GM12878 (cell line): ENCODE data around the gene OPCML. TPM values are rescaled to one million over a fixed set of nuclear protein-coding genes. Genes with fewer than 3 reads are reported as not detected.

Experiments
- ATAC-seq: fragments of 200-7000 bp; cut with Tn5 transposase; 3 replicates; pipeline ENCODE4 v1.9.1; 2020; ENCODE audit warnings: mild to moderate bottlenecking, moderate library complexity
- BruUV-seq: library from RNA; stranded (reverse); fragments of 400-500 nt; replicated peaks from 2 replicates; lab custom pipeline; 2021; lab: Mats Ljungman, UMichigan
- CTCF ChIA-PET: fragments of 300-600 bp; sonication (Branson Sonifier 250); formaldehyde crosslinking; extraction: SDS; loops from one replicate; lab custom pipeline; 2021; ENCODE audit warnings: inconsistent platforms; lab: Yijun Ruan, JAX
- POLR2A ChIA-PET: fragments of 350-600 bp; formaldehyde crosslinking; extraction: SDS; loops from one replicate; lab custom pipeline; 2021; ENCODE audit warnings: inconsistent platforms; lab: Charles Lee
- RAD21 ChIA-PET: fragments of 300-600 bp; sonication (Branson Sonifier 250); formaldehyde crosslinking; loops from one replicate; lab custom pipeline; 2023; ENCODE audit warnings: antibody characterized with exemption; ENCODE audit not compliant: unreplicated experiment; lab: Charles Lee
- SMC1A ChIA-PET: fragments of 300-600 bp; sonication (Branson Sonifier 250); formaldehyde crosslinking; loops from one replicate; lab custom pipeline; 2023; ENCODE audit not compliant: unreplicated experiment, uncharacterized antibody; lab: Charles Lee
- DNase-seq: peaks from one replicate; pipeline ENCODE4 v3.0.0-alpha.2; 2011; ENCODE audit warnings: low read depth, low spot score
- FAIRE-seq: peaks from 3 replicates; lab custom pipeline; 2011; peaks lifted over from hg19 to GRCh38; lab: Jason Lieb, UNC
- H2AFZ ChIP-seq: 2 replicates; pipeline ENCODE4 v1.6.0; 2011; ENCODE audit warnings: low read depth, low read length, control low read depth; ENCODE audit not compliant: control insufficient read depth
- H3K27ac ChIP-seq: 2 replicates; pipeline ENCODE4 v1.5.1; 2011; ENCODE audit warnings: control low read depth; ENCODE audit not compliant: control insufficient read depth, insufficient read depth
- H3K27me3 ChIP-seq, 2 experiments: replicated peaks in 1 of 2; 2 replicates each; pipeline versions ENCODE4 v1.6.0 to v1.6.1; 2011; ENCODE audit warnings: low read length in 1 of 2; ENCODE audit not compliant: control insufficient read depth in 2 of 2, insufficient read depth in 2 of 2
- H3K36me3 ChIP-seq, 2 experiments: 2 replicates each; pipeline ENCODE4 v1.5.1; 2011; ENCODE audit warnings: low read length in 1 of 2; ENCODE audit not compliant: control insufficient read depth in 2 of 2, insufficient read depth in 2 of 2
- H3K4me1 ChIP-seq: 2 replicates; pipeline ENCODE4 v1.6.1; 2011; ENCODE audit warnings: mild to moderate bottlenecking, low read length, moderate library complexity, mixed read lengths; ENCODE audit not compliant: control insufficient read depth, insufficient read depth
- H3K4me2 ChIP-seq: 2 replicates; pipeline ENCODE4 v1.6.0; 2011; ENCODE audit warnings: control low read depth; ENCODE audit not compliant: control insufficient read depth, insufficient read depth
- H3K4me3 ChIP-seq: fragments of 200-600 bp; sonication (generic); 2 replicates; pipeline ENCODE4 v1.5.1; 2016
- H3K79me2 ChIP-seq: 2 replicates; pipeline ENCODE4 v1.6.0; 2011; ENCODE audit warnings: low read length; ENCODE audit not compliant: control insufficient read depth, insufficient read depth
- H3K9ac ChIP-seq: 2 replicates; pipeline ENCODE4 v1.8.0; 2011; ENCODE audit warnings: low read length, control low read depth, mixed read lengths; ENCODE audit not compliant: control insufficient read depth, insufficient read depth
- H3K9me3 ChIP-seq: replicated peaks from 3 replicates; pipeline ENCODE4 v1.5.1; 2011; ENCODE audit warnings: mild to moderate bottlenecking, low read length; ENCODE audit not compliant: control insufficient read depth, insufficient read depth
- H4K20me1 ChIP-seq: 2 replicates; pipeline ENCODE4 v1.6.0; 2011; ENCODE audit not compliant: control insufficient read depth, insufficient read depth
- ATF7 ChIP-seq: fragments of 450-650 bp; IDR thresholded peaks from 2 replicates; pipeline ENCODE4 v1.6.1; 2016; ENCODE audit warnings: low read depth, mild to moderate bottlenecking
- EZH2 ChIP-seq: IDR thresholded peaks from 2 replicates; pipeline ENCODE4 v1.6.1; 2012; ENCODE audit warnings: low read depth, mild to moderate bottlenecking, control low read depth, inconsistent platforms, low read length, borderline replicate concordance; ENCODE audit not compliant: control insufficient read depth
- JUND ChIP-seq: IDR thresholded peaks from 2 replicates; pipeline ENCODE4 v1.6.1; 2012; ENCODE audit warnings: low read depth, mild to moderate bottlenecking, low read length, improper control_type of control experiment, moderate library complexity
- KAT2A ChIP-seq: conservative IDR thresholded peaks from 2 replicates; pipeline ENCODE4 v1.6.1; 2011; ENCODE audit warnings: low read depth, low read length; ENCODE audit not compliant: control insufficient read depth
- RAD51 ChIP-seq: fragments of 450-650 bp; IDR thresholded peaks from 2 replicates; pipeline ENCODE4 v1.6.1; 2016; ENCODE audit warnings: moderate library complexity, mild to moderate bottlenecking, inconsistent platforms
- SIX5 ChIP-seq: IDR thresholded peaks from 2 replicates; pipeline ENCODE4 v1.6.1; 2011; ENCODE audit warnings: mild to moderate bottlenecking, low read depth, low read length, moderate library complexity; ENCODE audit not compliant: severe bottlenecking
- YBX1 ChIP-seq: fragments of 450-650 bp; IDR thresholded peaks from 2 replicates; pipeline ENCODE4 v1.6.1; 2016; ENCODE audit warnings: antibody characterized with exemption
- ZSCAN29 ChIP-seq: fragments of 450-650 bp; IDR thresholded peaks from 2 replicates; pipeline ENCODE4 v1.6.1; 2017; ENCODE audit warnings: mild to moderate bottlenecking, moderate library complexity
- WGBS: methylation state at CpG from one replicate; pipeline ENCODE4 v1.1.6; 2016; ENCODE audit warnings: low lambda C conversion rate; ENCODE audit not compliant: insufficient replicate concordance, insufficient coverage; ENCODE audit errors: missing lambda C conversion rate; 5-methylcytosine and 5-hydroxymethylcytosine counted together
- in situ Hi-C: fragments of 300-500 bp; cut with MboI; formaldehyde crosslinking; loops from 9 replicates; pipeline ENCODE4 v1.14.3; 2018; ENCODE audit warnings: mixed read lengths
- intact Hi-C: fragments of 100-400 bp; cut with micrococcal nuclease; formaldehyde crosslinking; loops from one replicate; pipeline ENCODE4 v1.14.2; 2022; ENCODE audit not compliant: unreplicated experiment
- polyA plus RNA-seq, 11 experiments: library from polyadenylated mRNA; depleted of rRNA in 4 of 11; unstranded in 6 of 11; stranded (reverse) in 5 of 11; fragments of >200 nt; fragmentation: Nextera tagmentation in 4 of 11; fragmentation: Illumina TruSeq in 1 of 11; extraction: Ambion mirVana in 4 of 11; extraction: Trizol in 1 of 11; gene quantifications; 1 replicate in 1 of 11; 2 replicates in 10 of 11; pipeline versions ENCODE4 v1.2.1 to v1.2.3, GENCODE V29; 2011 to 2016; ENCODE audit warnings: inconsistent platforms in 2 of 11, missing spikeins in 2 of 11, low read depth in 1 of 11
- total RNA-seq, 4 experiments: library from RNA; depleted of rRNA in 3 of 4; stranded (reverse); fragments of >200 nt in 3 of 4; fragmentation: Illumina TruSeq in 1 of 4; extraction: Trizol in 1 of 4; gene quantifications; 2 replicates each; pipeline versions ENCODE4 v1.2.1 to v1.2.3, GENCODE V29; 2013 to 2021
- TF ChIP-seq, protein P1 (sequence below): fragments of 450-650 bp; IDR thresholded peaks from 2 replicates; pipeline ENCODE4 v1.6.1; 2017; ENCODE audit warnings: mild to moderate bottlenecking, low read depth, inconsistent platforms; ENCODE audit not compliant: poor library complexity, severe bottlenecking
- TF ChIP-seq, protein P2 (sequence below): IDR thresholded peaks from 2 replicates; pipeline ENCODE4 v1.6.1; 2012; ENCODE audit warnings: low read depth, low read length, improper control_type of control experiment
- TF ChIP-seq, protein P3 (sequence below): fragments of 450-650 bp; IDR thresholded peaks from 2 replicates; pipeline ENCODE4 v1.6.1; 2014; ENCODE audit warnings: mild to moderate bottlenecking
- TF ChIP-seq, protein P4 (sequence below): fragments of 450-650 bp; IDR thresholded peaks from 2 replicates; pipeline ENCODE4 v1.6.1; 2018; ENCODE audit warnings: mild to moderate bottlenecking, low read depth, moderate library complexity; ENCODE audit not compliant: partially characterized antibody
- TF ChIP-seq, protein P5 (sequence below): fragments of 150-350 bp; IDR thresholded peaks from 2 replicates; pipeline ENCODE4 v1.6.1; 2014; ENCODE audit warnings: mild to moderate bottlenecking, low read depth, low read length

OPCML gene
- total and polyA plus RNA-seq, 10 of the 15 experiments (the other 5 are each of a cell fraction or from before 2014, with no cell fraction given), result 0.84 TPM; not detected in 9

DNA sequence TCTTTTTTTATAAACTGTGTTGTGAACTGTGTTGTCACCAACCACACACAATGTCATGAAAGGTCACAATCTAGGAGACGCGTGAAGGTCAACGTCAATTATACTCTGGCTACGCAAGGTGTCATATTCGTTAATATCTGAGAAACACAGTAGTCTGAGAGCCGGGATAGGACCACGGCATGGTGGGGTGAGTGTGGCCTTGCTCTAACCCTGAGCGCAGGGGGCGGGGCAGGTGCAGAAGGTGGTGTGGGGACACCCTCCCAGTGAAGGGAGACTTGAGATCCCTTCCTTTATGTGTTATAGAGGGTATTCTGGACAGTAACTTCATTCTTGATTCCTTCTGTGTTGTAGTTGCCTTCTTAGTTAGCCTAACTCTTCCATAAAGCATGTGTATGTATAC lies 883.0 kb downstream of the OPCML start:
- WGBS, result 72% methylated on average over 9 of the region's 9 CpGs
- CTCF ChIA-PET, result no interaction called here

More for the DNA sequence above, 883.0 kb downstream of the OPCML start:
- no peak for DNase-seq
- H3K4me2 ChIP-seq, result no peak overlapping the region
- ChIA-PET SMC1A (no interaction called here), RAD21 (no interaction called here), POLR2A (no interaction called here)
- intact Hi-C loops (no loop called here), in situ Hi-C loops (no loop called here)
- no TSS peak for BruUV-seq
- no peaks in the 10 kb centered on the region for H4K20me1 ChIP-seq
- no peak for TF ChIP-seq ATF7
- no peak for TF ChIP-seq ZSCAN29
- TF ChIP-seq, protein P1, sequence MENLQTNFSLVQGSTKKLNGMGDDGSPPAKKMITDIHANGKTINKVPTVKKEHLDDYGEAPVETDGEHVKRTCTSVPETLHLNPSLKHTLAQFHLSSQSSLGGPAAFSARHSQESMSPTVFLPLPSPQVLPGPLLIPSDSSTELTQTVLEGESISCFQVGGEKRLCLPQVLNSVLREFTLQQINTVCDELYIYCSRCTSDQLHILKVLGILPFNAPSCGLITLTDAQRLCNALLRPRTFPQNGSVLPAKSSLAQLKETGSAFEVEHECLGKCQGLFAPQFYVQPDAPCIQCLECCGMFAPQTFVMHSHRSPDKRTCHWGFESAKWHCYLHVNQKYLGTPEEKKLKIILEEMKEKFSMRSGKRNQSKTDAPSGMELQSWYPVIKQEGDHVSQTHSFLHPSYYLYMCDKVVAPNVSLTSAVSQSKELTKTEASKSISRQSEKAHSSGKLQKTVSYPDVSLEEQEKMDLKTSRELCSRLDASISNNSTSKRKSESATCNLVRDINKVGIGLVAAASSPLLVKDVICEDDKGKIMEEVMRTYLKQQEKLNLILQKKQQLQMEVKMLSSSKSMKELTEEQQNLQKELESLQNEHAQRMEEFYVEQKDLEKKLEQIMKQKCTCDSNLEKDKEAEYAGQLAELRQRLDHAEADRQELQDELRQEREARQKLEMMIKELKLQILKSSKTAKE, result no peak
- no peak for TF ChIP-seq EZH2
- TF ChIP-seq, protein P2, sequence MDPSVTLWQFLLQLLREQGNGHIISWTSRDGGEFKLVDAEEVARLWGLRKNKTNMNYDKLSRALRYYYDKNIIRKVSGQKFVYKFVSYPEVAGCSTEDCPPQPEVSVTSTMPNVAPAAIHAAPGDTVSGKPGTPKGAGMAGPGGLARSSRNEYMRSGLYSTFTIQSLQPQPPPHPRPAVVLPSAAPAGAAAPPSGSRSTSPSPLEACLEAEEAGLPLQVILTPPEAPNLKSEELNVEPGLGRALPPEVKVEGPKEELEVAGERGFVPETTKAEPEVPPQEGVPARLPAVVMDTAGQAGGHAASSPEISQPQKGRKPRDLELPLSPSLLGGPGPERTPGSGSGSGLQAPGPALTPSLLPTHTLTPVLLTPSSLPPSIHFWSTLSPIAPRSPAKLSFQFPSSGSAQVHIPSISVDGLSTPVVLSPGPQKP, result no peak
- no peak for TF ChIP-seq RAD51
- no peak for TF ChIP-seq YBX1
- TF ChIP-seq JUND, result no peak
- TF ChIP-seq, protein P3, sequence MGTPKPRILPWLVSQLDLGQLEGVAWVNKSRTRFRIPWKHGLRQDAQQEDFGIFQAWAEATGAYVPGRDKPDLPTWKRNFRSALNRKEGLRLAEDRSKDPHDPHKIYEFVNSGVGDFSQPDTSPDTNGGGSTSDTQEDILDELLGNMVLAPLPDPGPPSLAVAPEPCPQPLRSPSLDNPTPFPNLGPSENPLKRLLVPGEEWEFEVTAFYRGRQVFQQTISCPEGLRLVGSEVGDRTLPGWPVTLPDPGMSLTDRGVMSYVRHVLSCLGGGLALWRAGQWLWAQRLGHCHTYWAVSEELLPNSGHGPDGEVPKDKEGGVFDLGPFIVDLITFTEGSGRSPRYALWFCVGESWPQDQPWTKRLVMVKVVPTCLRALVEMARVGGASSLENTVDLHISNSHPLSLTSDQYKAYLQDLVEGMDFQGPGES, result no peak
- TF ChIP-seq, protein P4, sequence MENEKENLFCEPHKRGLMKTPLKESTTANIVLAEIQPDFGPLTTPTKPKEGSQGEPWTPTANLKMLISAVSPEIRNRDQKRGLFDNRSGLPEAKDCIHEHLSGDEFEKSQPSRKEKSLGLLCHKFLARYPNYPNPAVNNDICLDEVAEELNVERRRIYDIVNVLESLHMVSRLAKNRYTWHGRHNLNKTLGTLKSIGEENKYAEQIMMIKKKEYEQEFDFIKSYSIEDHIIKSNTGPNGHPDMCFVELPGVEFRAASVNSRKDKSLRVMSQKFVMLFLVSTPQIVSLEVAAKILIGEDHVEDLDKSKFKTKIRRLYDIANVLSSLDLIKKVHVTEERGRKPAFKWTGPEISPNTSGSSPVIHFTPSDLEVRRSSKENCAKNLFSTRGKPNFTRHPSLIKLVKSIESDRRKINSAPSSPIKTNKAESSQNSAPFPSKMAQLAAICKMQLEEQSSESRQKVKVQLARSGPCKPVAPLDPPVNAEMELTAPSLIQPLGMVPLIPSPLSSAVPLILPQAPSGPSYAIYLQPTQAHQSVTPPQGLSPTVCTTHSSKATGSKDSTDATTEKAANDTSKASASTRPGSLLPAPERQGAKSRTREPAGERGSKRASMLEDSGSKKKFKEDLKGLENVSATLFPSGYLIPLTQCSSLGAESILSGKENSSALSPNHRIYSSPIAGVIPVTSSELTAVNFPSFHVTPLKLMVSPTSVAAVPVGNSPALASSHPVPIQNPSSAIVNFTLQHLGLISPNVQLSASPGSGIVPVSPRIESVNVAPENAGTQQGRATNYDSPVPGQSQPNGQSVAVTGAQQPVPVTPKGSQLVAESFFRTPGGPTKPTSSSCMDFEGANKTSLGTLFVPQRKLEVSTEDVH, result no peak
- TF ChIP-seq KAT2A, result no peak
- no peak for TF ChIP-seq SIX5
- TF ChIP-seq, protein P5, sequence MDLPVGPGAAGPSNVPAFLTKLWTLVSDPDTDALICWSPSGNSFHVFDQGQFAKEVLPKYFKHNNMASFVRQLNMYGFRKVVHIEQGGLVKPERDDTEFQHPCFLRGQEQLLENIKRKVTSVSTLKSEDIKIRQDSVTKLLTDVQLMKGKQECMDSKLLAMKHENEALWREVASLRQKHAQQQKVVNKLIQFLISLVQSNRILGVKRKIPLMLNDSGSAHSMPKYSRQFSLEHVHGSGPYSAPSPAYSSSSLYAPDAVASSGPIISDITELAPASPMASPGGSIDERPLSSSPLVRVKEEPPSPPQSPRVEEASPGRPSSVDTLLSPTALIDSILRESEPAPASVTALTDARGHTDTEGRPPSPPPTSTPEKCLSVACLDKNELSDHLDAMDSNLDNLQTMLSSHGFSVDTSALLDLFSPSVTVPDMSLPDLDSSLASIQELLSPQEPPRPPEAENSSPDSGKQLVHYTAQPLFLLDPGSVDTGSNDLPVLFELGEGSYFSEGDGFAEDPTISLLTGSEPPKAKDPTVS, result no peak
- no peak overlapping the region for H2AFZ ChIP-seq
- no peaks in the 10 kb centered on the region for H3K4me1 ChIP-seq
- no peak overlapping the region for H3K4me3 ChIP-seq
- no peaks in the 10 kb centered on the region for H3K36me3 ChIP-seq
- no peak for ATAC-seq
- H3K79me2 ChIP-seq, result no peaks in the 10 kb centered on the region
- H3K27me3 ChIP-seq, result no peaks in the 10 kb centered on the region; a peak in 2 of 4 replicates
- no peak overlapping the region for H3K27ac ChIP-seq
- no peak for FAIRE-seq
- no peak overlapping the region for H3K9ac ChIP-seq
- H3K9me3 ChIP-seq, result no peaks in the 10 kb centered on the region
